DMS53 (cell line): Measurements from ENCODE around the gene MAP3K12.

Experiments used
- DNase-seq: peaks from one replicate; lab custom pipeline; 2025; lab: John Stamatoyannopoulos, UW

The MAP3K12 gene

GRCh38 chr12:53508534-53509170 is 9.4 kb upstream of the MAP3K12 start:
- DNase-seq: peak; percentile 87

DNA sequence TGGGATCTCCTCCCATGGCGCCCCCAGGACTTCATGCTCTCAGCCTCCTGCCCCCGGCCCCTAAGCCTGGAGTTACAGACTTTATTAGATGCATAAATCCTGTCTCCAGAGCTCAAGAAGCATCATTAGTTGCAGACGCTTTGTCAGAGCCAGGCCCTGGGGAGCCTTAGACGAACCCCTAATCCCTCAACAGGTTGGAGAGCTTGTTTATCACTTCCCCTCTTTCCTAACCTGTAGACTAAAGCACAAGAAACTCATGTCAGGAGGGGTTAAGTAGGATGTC is 8.3 kb upstream of the MAP3K12 start:
- no peak for DNase-seq

DNA sequence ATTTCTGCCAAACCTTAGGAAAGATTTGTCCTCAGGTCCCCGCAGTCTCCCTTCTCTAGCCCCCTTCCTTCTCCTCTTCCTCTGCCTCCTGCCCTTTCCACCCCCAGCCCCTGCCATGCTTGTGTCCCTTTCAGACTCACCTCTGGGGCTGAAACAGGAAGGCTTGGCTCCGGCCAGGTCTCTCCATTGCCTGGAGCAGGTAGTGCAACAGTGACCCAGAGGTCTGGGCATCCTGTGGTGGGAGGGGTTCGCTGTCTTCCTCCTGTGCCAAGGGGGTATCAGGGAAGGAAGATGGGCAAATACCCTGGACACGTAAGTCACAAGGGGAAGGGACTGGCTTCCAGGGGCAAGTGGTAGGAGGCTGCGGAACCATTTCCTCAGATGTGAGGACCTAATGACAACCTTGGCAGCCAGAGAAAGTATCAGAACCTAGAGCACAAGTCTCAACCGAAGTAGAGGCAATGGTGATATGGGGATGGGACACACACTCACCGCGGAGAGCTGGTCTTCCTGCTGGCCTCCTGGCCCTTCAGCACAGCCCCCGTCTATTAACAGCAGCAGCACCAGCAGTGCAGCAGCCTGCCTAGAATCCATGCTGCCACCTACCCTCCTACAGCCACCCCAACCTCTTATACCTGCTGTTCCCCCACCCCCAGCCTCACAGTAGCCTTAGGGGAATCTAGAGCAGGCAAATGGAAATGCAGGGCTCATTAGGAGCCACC is 7.8 kb upstream of the MAP3K12 start, which contains the start of gene NPFF:
NPFF (minus strand) TSS at position 604 of the 722 bp plus-strand sequence; CDS start at position 594, 10 bp downstream.
- no peak for DNase-seq

GRCh38 chr12:53506450-53506785 is 7.2 kb upstream of the MAP3K12 start:
- no peak for DNase-seq

DNA sequence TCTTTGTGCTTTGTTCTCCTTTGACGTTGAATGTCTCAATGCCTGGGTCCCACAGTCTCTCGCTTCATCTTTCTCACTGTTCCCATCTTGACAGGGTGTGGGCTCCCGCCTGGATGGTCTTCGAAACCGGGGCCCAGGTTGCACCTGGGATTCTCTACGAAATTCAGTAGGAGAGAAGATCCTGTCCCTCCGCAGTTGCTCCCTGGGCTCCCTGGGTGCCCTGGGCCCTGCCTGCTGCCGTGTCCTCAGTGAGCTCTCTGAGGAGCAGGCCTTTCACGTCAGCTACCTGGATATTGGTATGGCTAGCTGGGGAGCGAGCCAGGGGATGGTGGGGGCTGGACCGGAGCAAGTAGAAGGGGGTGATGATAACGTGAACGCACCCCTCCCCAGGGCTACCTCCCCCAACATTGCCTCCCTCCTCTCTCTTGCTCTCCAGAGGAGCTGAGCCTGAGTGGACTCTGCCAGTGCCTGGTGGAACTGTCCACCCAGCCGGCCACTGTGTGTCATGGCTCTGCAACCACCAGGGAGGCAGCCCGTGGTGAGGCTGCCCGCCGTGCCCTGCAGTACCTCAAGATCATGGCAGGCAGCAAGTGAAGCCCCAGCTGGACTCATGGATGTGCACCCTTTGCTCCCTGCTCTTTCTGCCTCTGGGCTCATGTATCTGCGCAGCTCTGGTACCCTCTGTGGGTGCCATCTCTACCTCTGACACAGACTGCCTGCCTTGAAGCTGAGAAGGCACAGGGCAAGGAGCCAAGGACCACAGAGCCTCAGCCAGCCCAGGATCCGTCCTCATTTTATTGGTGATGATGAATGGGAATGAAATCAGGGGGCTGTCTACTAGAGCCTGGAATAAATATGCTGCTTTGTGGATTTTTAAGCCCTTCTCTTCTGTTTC is 6.5 kb upstream of the MAP3K12 start:
- DNase-seq: no peak

- no peak for DNase-seq
Observed at GRCh38 chr12:53505086-53505485, 5.8 kb upstream of the MAP3K12 start.

DNA sequence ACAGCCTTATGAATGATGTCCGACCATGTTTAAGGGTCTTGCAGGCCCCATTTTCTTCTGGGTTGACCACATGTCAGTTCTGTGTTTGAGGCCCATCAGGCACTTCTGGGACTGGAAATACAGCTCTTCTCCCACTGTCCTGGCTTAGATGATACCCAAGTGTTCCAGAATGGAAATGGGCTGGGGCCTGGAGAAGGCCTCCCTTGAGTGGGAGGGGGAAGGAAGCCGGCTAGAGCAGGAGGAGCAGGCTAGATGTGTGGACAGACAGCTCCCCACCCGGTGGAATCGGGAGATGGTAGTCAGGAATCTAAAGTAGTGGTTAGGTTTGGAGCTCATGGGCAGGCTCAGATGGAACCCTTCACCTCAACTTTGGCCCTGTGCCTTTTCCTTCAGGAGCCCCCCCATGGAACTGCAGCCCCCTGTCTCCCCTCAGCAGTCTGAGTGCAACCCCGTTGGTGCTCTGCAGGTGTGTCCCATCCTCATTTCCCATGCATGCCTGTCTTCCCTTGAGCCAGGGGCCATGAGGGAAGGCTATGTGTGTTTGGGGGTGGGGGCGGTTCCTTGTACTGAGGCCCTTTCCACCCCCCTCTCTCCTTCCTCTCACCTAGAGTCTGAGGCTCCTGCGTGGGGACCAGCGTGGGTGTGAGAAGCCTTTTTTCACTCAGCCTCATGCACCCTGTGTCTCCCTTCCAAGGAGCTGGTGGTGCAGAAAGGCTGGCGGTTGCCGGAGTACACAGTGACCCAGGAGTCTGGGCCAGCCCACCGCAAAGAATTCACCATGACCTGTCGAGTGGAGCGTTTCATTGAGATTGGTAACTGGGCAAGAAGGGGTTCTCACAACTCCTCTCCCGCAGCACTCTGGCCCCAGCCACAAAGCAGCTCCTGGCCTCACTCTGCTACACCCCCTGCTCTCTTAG is 5.0 kb upstream of the MAP3K12 start:
- no peak for DNase-seq

DNA sequence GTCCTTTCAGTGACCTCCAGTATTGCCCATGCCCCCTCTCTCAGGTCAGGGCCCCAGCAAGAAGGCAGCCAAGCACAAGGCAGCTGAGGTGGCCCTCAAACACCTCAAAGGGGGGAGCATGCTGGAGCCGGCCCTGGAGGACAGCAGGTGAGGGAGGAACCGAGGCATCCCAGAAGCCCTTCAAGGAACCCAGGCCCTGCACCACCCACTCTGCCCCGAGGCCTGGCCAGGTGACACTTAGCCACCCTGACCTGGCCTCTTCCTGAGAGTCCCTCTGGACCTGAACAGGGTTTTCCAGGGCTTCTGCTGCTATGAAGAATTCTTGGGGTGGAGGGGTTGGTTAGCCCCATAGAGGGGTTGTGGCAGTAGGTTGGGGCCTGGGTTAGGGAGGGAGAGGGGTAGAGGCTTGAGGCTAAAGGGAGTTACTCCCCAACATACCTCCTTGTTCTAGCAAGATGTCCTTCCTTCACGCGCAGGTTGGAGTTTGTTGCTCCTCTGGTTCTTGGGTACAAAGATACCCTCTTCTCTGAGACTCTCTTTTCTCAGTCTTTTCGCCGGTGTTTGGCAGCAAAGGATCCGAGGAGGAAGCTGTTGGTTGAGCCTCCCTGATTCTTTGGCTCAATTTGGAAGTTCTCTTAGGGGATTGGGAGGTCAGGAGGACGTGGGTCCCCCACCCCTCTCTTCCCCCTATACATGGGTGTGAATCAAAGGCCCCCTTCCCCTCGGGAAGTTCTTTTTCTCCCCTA is 3.9 kb upstream of the MAP3K12 start:
- DNase-seq: no peak

DNA sequence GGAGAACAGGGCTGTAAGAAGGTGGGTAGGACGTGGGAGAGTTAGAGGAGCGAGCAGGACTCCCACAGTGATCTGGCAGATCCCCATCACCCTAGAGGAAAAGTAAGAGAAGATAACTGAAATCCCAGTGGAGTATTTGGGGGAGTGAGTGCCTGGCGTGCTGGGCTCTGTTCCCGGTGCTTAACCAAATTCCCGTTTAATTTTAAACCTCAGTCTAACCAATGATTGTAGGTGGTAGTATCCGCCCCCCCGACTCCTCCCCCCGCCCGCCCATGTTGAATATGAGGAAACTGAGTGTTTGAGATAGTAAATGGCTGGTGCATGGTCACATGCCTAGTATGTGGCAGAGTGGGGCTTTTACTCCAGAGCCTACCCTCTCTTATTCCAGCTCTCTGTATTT is 3.1 kb upstream of the MAP3K12 start:
- DNase-seq: no peak

DNA sequence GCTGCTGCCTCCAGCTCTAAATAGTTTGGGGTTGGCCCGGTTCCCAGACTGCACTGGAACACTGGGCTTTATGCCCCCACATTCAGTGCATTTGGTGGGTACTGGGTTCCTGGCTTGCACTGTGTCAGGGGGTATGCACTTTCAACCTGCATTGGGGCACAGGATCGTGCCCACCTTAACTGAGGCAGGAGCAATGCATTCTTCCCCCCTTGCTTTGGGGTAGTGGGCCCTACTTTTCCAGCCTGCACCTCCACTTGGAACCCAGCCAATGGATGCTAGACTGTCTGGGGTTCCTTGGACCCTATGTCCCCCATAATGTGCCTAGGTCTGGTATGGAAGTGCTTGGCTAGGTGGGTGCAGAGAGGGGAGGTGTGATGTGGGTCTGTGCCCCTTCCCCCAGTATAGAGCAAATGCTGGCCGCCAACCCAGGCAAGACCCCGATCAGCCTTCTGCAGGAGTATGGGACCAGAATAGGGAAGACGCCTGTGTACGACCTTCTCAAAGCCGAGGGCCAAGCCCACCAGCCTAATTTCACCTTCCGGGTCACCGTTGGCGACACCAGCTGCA is 2.4 kb upstream of the MAP3K12 start:
- no peak for DNase-seq

DNA sequence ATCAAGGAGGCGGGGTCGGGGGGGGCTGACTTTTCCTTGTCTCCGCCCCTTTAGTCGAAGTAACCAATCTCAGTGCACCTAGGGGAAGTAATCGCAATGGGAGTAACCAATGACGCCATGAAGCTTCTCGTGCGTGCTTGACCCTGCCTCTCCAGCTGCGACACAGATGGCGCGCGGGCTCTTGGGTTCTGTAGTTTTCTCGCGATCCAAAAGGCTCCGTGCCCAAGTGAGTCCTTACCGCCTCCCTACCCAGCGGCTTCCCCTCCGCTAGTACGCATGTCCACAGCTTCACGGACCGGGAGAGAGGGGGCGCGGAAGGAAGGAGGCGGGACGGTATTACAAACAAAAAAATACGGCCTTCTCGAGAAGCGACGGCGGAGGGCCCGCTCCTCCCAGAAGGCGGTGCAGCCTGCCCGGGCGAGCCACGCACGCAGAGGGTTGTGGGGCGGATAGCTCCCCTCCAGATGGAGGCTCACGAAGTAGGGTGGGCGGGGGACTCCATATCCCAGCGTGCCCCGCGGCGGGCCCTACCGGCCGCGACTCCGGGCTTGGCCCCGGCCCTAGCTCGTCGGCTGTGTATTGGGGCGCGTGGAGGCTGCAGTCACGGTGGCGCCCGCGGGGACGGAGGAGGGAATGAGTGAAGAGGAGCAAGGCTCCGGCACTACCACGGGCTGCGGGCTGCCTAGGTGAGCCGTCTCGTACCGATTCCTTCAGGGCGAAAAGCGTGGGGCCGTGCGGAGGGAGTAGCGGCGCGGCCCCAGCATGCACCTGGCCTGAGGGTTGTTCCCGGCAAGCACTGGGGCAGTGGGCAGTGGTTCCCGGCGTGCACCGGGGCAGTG is 1.7 kb upstream of the MAP3K12 start, which contains the start of gene TARBP2:
TARBP2 (plus strand) TSS at position 508 of the 839 bp plus-strand sequence; CDS start at position 634, 126 bp downstream.
- peak; percentile 100 for DNase-seq

DNA sequence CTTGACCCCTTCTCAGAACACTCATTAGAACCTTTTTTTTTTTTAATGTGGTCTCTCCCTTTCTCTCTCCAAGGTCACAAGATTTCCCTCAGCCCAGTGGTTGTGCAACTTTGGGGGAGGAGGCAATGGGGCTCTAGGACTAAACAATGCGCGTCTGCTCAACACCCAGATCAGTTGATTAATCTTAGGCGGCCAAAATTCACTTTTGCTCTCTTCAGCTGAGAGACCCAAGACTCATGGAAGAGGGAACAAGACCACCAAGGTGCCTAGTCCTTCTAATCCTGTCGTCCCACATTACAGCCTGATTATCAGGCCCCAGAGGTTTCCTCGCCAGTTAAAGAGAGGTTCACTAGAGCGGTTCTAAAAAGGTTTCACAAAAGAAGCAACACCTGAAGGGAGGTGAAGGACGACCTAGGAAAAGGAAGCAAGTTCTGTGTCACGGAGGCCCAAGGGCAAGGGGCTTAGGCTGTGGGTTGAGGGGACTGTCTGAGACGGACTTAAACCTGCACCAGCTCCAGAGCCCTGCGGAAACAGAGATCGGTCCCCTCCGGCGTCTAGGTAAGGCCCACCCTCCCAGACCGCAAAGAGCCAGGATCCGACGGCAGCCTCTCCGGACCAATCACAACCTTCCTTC is 1.0 kb upstream of the MAP3K12 start:
- DNase-seq: peak; percentile 64

DNA sequence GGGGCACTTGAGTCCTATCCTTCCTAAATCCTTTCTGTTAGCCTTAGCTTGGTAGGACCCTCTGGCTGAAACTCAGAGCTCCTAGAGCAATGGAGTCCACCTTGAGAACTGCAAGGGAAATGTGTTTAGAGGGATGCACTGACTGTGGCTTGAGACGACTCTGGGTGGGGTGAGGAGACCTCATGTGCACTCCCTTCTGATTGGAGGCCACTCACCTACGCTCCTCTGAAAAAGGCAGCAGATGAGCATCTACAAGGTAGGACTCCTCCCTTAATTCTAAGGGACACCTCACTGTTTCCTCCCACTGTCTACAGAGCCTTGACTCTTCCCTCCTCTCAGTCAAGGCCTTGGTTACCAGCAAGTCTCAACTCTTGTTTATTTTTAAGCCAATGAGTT is 1.0 kb downstream of the MAP3K12 start:
- no peak for DNase-seq

GRCh38 chr12:53497461-53497860 is 1.8 kb downstream of the MAP3K12 start:
- DNase-seq: no peak

GRCh38 chr12:53496752-53497032 is 2.6 kb downstream of the MAP3K12 start:
- no peak for DNase-seq

DNA sequence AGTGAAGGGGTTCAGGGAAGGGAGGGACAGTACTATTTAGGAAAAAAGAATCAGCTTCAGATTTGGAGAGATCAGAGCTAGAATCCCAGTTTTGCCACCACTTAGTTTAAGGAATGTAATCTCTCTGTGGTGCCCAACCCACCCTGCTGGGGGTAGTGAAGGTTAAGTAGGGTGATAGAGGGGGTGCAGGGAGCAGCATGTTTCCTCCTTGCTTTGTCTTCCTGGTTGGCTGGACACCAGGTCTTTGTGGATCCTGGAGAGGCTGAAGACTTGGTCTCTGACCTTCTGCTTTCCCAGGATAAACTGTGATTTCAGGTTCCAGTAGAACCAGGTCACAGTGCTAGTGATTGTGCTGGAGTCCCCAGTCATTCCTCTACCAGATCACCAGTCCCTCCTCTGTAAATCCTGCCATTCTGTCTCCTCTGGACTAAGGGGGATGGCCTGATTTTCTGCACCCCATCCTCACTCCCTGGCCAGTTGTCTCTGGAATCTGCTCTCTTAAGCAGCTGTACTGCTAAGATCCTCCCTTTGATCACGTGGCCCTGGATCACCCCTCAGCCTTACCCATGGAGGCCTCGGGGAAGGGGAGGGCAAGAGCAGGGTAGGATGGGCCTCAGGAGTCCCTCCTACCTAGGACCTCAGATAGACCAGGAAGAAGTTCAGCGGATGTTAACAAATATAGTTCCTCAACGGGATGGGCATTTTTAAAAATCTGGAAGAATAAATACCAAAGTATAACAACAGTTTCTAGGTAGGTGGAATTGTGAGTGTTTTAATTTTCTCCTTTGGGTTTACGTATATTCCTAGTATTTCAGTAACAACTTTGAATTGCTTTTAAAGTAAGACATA is 3.1 kb downstream of the MAP3K12 start:
- DNase-seq: peak; percentile 37

GRCh38 chr12:53493610-53494391 is 5.5 kb downstream of the MAP3K12 start:
- DNase-seq: peak; percentile 79
